Stimulated activated CD4-positive, alpha-beta T cell treated with anti-CD3 and anti-CD28 coated beads, Interleukin-15, amount 100 ng/mL, for 48 hours (primary cell): Measurements from ENCODE around the gene FBXO41.
A peak's percentile ranks its signal among the peaks of the same experiment; 100 is the strongest.

Experiments used
- DNase-seq, 2 donors: peaks; one replicate each; pipeline ENCODE4 v3.0.0-alpha.2; 2020; ENCODE audit warnings: low read depth in 2 of 2

FBXO41 gene

GRCh38 chr2:73246850-73247249, 37.4 kb downstream of the FBXO41 start:
- DNase-seq, result no peak

- DNase-seq, result no peak
Observed at GRCh38 chr2:73244580-73244979, 39.7 kb downstream of the FBXO41 start.

GRCh38 chr2:73243884-73244570, 40.3 kb downstream of the FBXO41 start:
- DNase-seq, result no peak

- no peak for DNase-seq
Observed at GRCh38 chr2:73239776-73240175, 44.5 kb downstream of the FBXO41 start.

- no peak for DNase-seq
Observed at GRCh38 chr2:73238976-73239375, 45.3 kb downstream of the FBXO41 start.

- DNase-seq, result no peak
Observed at GRCh38 chr2:73238149-73238548, 46.1 kb downstream of the FBXO41 start.

- DNase-seq, result no peak
Observed at GRCh38 chr2:73237168-73237567, 47.1 kb downstream of the FBXO41 start.

- no peak for DNase-seq
Observed at GRCh38 chr2:73235315-73236028, 48.8 kb downstream of the FBXO41 start.

- peak; percentile 79 to 81 for DNase-seq
Observed at GRCh38 chr2:73233932-73234832, 50.1 kb downstream of the FBXO41 start, which contains the start of gene CCT7. Gene CCT7 (plus strand): TSS chr2:73234308. CDS start chr2:73234379, 71 bp downstream.

- DNase-seq, result peak; percentile 91 to 92
Observed at GRCh38 chr2:73233154-73233931, 50.9 kb downstream of the FBXO41 start, which contains the start of gene PRADC1. Gene PRADC1 (minus strand): TSS chr2:73233239. CDS start chr2:73233160, 79 bp downstream.

GRCh38 chr2:73232403-73233153, 51.7 kb downstream of the FBXO41 start:
- peak in 1 of 2 donors; percentile 25 for DNase-seq

GRCh38 chr2:73228631-73229030, 55.6 kb downstream of the FBXO41 start:
- DNase-seq, result no peak

- no peak for DNase-seq
Observed at GRCh38 chr2:73227086-73227485, 57.2 kb downstream of the FBXO41 start.

GRCh38 chr2:73225513-73226360, 58.5 kb downstream of the FBXO41 start:
- DNase-seq, result no peak

GRCh38 chr2:73223821-73224220, 60.5 kb downstream of the FBXO41 start:
- no peak for DNase-seq

- DNase-seq, result no peak
Observed at GRCh38 chr2:73218298-73218697, 66.0 kb downstream of the FBXO41 start.

- no peak for DNase-seq
Observed at GRCh38 chr2:73217826-73218225, 66.5 kb downstream of the FBXO41 start.

- no peak for DNase-seq
Observed at GRCh38 chr2:73217160-73217559, 67.1 kb downstream of the FBXO41 start.

- no peak for DNase-seq
Observed at GRCh38 chr2:73215254-73215653, 69.0 kb downstream of the FBXO41 start.
